D721Med (cell line): ENCODE results near the gene CFHR4.
"Not testable (repeated sequence)": the region's sequence is repeated elsewhere in the genome, so short reads cannot be mapped to it uniquely, and the experiment has no call there.

Experiments
- DNase-seq: peaks from one replicate; pipeline ENCODE4 v3.0.0; 2011; ENCODE audit warnings: low spot score; ENCODE audit not compliant: insufficient read length
- FAIRE-seq: peaks from 2 replicates; lab custom pipeline; 2011; peaks lifted over from hg19 to GRCh38; lab: Jason Lieb, UNC
- CTCF ChIP-seq: IDR thresholded peaks from 2 replicates; pipeline ENCODE4 v1.5.1; 2012; ENCODE audit warnings: mild to moderate bottlenecking, control low read depth; ENCODE audit not compliant: insufficient read depth; ENCODE audit errors: missing control alignments

Gene CFHR4

GRCh38 chr1:196887515-196888239 lies at the start of gene CFHR4:
TSS of gene CFHR4 (plus strand) at chr1:196888052. CDS start at chr1:196888151, 99 bp downstream.
- no peak for DNase-seq
- FAIRE-seq = peak; percentile 56
- no peak for TF ChIP-seq CTCF

- not testable (repeated sequence) for DNase-seq
- peak; percentile 94 for FAIRE-seq
Measured at GRCh38 chr1:196849613-196850492, 38.0 kb upstream of the CFHR4 start.

GRCh38 chr1:196856053-196856452 lies 31.8 kb upstream of the CFHR4 start:
- FAIRE-seq (no peak), DNase-seq (no peak)
- TF ChIP-seq CTCF = no peak

- TF ChIP-seq CTCF = no peak
- peak; percentile 74 for FAIRE-seq
- DNase-seq = no peak
Measured at GRCh38 chr1:196857188-196857587, 30.7 kb upstream of the CFHR4 start.

- FAIRE-seq (no peak), DNase-seq (no peak)
- TF ChIP-seq CTCF = no peak
Measured at GRCh38 chr1:196858811-196859210, 29.0 kb upstream of the CFHR4 start.

GRCh38 chr1:196860323-196860884 lies 27.4 kb upstream of the CFHR4 start:
- no peak for DNase-seq
- FAIRE-seq = no peak
- no peak for TF ChIP-seq CTCF

- FAIRE-seq = no peak
- no peak for DNase-seq
- no peak for TF ChIP-seq CTCF
Measured at GRCh38 chr1:196861429-196861828, 26.4 kb upstream of the CFHR4 start.
